HG02763 (cell line): ENCODE data around the gene ALG14.
"Not testable (repeated sequence)": the region's sequence is repeated elsewhere in the genome, so short reads cannot be mapped to it uniquely, and the experiment has no call there.

Experiments
- ATAC-seq: cut with Tn5 transposase; IDR thresholded peaks from one replicate; pipeline ENCODE4 v1.9.1; 2021; ENCODE audit warnings: mild to moderate bottlenecking, moderate library complexity; ENCODE audit not compliant: unreplicated experiment

ALG14 gene, protein sequence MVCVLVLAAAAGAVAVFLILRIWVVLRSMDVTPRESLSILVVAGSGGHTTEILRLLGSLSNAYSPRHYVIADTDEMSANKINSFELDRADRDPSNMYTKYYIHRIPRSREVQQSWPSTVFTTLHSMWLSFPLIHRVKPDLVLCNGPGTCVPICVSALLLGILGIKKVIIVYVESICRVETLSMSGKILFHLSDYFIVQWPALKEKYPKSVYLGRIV

DNA sequence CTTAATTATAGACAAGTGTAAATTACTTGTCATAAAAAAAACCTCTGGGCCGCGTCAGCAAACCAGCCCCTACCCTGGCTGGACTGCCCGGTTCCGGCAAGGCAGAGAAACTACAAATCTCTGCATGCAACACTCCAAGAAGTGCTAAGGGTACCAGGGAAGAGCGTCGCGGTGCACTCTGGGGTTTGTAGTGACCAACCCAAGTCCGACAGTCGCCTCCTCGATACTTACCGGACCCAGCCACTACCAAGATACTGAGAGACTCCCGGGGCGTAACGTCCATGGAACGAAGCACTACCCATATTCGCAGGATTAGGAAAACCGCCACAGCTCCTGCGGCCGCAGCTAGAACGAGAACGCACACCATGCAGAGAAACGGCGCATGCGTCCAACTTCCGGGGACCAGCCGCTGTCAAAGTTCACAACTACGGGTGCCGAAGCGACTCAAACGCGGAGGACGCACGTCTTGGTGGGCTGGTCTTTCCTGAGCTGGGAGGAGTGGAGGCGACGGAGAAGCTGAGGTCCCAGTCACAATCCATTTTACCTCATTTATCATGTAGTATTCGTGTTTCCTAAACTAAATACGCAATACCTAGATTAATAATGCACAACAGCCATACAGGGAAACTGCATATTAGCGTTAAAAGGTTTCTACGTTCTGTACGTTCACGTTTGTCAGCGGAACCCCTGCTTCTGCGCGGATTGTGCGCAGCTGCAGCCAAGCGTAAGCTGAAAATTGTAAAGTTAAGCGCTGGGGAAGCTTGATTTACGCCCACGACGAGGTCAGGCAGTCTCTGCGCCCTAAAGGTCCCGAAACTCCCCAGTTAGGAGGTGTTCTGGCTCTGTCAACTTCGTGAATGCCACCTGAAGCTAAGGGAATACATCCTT, at the start of gene ALG14:
TSS of gene ALG14 (minus strand) at position 420 of the 888 bp plus-strand sequence. CDS start at position 367, 53 bp downstream.
- ATAC-seq, result peak; percentile 98

DNA sequence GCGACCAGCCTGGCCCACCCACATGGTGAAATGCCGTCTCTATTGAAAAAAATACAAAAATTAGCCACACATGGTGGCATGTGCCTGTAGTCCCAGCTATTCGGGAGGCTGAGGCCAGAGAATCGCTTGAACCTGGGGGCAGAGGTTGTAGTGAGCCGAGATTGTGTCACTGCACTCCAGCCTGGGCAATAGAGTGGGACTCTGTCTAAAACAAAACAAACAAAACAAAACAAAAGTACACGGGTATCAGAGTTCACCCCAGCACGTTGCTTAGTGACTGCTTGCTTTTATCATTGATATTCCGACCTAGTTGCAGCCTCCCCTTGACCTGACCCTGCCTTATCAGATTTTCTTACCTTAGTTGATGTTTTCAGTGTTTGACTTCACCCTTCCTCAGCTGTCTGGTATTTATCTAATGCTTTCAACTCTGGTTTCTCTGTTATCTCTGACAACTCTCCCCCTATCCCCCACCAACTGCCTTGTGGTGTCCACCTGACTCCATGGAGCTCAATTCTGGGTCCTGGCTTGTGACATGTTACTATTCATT, 49.5 kb upstream of the ALG14 start:
- ATAC-seq, result no peak

DNA sequence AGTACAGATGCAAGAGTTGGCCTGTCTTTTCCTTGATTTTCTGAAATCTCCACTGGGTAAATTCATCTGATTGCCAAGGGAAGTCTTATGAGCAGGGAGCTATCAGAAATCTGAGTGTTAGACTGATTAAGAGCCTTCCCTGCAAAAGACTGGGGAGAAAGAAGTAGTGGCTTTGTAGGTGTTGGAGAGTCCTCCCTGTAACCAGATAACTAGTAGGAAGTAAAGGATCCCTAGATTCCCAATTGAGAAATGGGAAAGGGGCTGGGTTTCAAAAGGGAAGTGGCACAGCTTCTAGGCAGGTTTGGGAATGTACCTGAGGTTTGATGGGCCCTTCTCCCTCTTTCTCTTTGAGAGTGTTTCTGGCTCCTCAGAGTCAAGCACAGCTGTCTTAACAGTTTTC, 46.5 kb upstream of the ALG14 start:
- no peak for ATAC-seq

DNA sequence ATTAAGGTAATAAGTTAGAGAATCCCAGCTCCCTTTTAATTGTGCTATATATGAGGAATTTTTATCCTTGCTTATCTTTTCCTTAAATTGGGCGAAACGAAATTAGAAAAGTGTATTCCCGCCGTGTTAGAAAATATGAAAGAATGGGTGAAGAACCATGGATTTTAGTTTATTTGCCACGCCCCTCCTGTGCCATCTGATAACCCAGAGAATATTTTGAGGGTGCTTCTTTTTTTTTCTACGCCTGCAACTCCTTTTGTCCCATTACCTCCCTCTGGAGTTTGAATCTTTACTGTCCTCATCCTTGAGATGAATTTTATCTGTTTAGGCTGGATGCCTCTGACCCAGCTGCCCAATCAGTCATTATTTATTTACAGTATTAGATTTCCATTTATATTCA, 46.0 kb upstream of the ALG14 start:
- ATAC-seq, result no peak

DNA sequence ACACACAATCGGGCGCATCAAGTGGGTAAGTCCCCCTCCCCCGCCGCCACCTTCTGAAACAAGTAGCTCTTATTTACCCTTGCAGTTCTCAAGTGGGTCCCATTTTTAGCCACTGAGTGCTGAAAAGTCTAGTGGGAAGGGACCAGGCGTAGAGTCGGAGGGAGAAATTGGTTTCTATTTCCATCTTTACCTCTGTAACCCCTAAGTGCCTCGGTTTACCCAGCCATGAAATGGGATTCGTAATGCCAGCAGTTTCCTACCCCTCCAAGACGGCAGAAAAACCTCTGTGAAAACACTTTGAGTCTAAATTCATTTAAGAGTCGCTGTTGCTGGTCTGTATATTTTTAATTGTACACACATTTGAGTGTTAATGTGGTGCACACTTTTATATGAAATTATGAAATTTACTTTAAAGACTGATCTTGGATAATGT, 45.3 kb upstream of the ALG14 start:
- no peak for ATAC-seq

DNA sequence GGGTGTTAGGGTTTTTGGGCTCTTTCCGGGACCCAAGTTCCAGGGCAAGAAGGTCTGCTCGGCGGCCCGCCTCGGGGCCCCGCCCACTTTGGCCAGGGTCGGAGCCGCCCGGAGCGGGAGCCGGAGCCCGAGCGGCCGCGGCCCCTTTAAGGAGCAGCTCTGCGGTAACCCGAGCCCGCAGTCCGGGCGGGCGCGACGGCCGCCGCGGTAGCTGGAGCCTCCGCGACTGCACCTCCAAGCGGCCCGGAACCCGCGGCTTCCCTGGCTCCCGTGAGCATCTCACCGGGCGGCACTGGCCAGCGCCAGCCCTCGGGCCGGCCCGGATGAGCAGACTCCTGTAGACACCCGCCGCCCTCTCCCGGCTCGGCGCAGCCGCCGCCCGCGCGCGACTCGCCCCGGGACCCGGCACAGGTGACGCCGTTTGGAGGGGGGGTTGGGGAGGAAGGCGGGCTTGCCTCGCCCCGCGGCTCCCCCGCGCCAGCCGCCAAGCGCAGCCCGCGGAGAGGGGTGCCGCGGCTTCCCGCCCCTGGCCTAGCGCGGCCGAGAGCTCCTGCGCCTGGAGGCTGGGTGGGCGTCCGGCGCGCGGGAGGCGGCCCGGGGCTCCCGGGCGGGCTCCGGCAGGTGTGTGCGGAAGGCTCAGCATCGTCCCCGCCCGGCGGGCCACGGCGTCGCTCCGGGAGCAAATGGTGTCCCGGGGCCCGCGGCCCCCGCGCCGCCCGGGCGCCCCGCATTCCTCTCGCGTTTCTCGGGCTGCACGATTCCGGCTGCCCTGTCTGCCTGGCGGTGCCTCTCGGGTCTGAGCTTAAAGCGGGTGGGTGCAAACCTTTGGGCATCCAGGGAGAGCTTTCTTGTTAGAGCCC, 44.7 kb upstream of the ALG14 start, which contains the start of gene TLCD4:
TSS of gene TLCD4 (plus strand) at position 149 of the 860 bp plus-strand sequence. CDS start 26,547 bp downstream, outside the sequence.
- peak; percentile 50 for ATAC-seq

DNA sequence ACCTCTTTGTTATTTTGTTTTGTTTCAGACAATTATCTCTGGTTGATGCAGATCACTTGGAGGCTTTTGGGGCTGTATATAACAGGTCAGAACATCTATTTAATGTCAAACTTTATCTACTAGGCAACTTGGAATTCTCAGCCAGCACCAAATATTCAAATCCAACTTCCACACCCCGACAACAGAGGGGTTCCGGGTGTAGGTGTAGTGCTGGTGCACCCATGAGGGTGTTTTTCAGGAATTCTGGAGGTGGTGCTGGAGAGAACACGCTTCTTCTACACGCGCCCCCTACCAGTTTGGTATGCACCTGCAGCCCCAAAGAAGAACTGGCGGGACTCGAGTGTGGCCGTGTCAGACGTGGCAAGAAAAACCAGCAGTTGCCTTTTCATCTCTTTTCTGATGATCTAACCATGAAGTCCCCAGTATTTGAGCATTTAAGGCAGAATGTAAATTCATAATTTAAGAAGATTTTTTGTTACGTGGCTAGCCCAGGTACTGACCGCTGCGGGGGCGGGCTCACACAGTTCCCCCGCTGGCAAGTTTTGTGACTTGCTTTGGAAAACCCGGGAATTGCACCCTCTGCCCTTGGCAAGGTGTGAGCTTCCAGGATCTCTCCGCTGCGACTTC, 43.9 kb upstream of the ALG14 start:
- peak; percentile 55 for ATAC-seq

DNA sequence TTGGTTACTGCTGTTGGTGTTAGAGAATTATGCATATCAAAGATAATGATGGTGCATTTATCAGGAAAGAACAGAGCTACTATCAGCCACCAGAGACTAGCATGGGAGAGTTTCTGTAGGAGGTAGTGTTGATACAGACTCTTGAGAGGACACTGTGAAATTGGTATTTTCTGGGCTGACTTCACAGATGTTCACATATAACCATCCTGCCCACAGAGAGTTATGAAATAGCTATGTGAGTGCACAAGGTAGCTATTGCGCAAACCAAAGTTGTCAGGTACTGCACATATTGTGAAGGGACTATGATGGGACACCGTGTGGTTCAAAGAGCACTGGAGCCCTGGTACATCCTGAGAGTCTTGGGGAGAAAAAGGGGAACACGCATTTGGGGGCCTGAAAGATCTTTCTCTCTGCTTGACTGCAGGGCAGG, 43.0 kb upstream of the ALG14 start:
- no peak for ATAC-seq

DNA sequence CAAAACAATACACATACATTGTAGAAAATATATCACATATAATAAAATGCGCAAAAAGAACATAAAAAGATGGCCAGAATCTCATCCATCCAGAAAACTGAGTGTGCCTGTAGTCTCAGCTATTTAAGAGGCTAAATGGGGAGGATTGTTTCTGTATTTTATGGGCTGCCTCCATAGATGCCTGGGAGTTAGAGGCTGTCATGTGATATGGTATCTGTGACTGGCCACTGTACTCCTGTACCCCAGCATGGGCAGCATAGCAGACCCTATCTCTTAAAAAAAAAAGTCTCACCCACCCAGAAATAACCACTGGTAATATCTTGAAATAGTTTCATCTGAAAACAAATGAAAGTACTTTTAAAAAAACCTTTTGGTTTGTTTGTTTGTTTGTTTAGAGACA, 40.9 kb upstream of the ALG14 start:
- ATAC-seq, result no peak

DNA sequence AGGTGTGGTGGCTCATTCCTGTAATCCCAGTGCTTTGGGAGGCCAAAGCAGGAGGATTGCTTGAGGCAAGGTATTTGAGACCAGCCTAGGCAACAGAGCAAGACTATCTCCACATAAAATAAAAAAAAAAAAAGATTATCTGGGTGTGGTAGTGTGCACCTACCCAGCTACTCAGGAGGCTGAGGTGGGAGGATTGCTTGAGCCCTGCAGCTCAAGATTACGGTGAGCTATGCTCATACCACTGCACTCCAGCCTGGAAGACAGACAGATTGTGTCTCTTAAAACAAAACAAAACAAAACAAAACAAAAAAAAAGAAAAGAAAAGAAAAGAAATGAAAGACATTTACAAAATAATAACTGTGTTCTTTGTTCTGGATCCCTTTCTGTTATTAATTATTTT, 38.3 kb upstream of the ALG14 start:
- no peak for ATAC-seq

DNA sequence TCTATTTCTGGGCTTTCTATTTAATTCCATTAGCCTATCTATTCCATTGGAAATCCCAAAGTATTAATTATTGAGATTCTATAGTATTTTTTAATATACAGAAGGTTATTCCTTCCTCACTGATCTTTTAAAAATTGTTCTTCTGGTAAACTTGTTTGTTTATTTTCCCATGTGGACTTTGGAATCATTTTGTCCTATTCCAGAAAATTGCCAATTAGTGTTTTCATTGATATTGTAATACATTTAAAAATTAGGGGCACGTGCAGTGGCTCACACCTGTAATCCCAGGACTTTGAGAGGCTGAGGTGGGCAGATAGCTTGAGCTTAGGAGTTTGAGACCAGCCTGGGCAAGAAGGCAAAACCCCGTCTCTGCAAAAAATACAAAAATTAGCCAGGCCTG, 36.0 kb upstream of the ALG14 start:
- ATAC-seq, result no peak

DNA sequence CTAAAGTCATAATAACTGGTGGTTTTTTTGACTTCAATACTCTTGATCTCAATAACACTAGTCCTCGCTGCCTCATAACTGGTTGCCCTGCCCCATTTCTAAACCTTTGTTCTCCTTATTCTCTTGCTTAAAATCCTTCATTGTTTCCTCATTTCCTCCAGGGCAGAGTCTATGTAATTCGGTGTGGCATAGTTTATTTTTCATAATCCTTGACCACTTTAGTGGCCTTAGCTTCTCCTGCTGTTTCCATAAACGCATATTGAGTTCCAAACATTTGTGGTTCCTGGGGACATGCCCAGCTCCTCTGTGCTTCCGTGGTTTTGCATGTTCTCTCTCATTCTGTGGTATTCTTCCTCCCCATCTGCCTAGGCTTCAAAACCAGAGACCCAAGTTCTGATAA, 25.4 kb upstream of the ALG14 start:
- ATAC-seq, result no peak

DNA sequence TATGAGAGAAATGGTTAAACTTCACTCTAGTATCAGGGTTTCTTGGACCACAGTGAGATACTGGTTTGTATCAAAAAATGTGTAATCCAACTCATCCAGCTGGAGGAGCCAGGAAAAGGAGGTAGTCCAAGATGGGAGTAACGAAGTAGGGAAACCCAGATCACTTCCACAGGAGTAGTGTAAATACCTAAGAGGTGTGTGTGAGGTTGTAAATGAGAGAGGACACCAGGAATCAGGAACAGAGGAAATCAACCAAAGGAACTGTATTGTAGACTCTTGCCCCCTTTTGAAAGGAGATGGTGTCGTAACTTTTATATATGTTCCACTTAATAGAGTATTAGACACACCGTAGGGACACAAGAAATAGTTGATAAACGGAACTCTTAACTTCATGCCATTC, 24.7 kb upstream of the ALG14 start:
- no peak for ATAC-seq

DNA sequence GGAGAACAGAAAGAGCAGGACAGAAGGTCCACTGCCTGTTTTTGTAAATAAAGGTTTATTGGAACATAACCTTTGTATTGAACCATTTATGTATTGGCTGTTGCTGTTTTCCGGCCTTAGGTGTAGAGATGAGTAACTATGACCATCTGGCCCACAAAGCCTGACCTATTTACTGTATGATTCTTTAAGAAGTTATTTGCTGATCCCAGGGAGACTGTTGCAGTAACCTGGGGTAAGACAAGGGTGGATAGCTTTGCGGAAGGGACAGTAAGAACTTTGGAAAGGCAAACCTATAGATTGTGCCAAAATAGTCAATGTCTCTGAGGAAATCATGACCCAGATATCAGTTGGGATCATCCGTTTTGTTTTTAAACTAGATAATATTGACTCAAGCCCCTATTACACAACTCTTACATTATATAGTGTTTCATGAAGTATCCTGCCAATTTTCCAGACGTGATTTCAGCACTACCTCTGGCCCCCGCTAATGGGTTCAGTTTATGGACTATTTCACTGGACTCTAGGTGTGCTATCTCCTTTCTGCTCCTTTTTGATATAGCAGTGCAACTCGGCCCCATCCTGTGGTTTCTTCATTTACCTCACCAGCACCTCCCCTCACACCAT, 23.6 kb upstream of the ALG14 start:
- ATAC-seq, result peak; percentile 20

DNA sequence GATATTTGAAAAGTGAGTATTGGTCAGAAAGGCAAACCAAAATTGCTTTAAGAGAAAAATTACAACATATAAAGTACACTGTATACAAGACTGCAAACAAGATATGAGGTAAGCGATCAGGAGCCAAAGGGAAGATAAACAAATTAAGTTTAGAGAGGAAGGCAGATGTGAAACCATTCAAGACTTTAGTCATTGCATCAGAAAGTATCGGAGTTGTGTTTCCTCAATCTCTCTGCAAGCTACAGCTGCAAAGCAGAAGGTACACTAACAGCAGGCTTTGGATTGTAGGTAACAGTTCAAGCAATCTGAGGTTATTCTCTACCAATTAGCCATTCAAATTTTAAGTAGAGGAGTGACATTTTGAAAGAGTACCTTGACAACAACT, 23.1 kb upstream of the ALG14 start:
- ATAC-seq, result peak; percentile 88

DNA sequence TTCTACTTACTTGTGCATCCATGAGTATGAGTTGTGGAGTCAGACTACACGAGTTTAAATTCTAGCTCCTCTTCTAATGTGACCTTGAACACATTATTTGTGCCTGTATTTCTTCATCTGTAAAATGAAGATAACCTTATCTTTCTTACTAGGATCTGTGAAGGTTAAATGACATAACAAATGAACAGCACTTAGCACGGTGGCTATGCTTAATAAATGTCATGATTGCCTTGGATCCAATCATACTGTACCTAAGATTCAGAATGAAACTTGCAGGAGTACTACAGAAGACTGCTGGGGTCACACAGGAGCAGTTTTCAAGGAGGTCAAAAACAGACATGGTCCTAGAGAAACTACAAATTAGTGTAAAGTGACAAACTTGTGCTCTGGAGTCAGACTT, 22.2 kb upstream of the ALG14 start:
- no peak for ATAC-seq

DNA sequence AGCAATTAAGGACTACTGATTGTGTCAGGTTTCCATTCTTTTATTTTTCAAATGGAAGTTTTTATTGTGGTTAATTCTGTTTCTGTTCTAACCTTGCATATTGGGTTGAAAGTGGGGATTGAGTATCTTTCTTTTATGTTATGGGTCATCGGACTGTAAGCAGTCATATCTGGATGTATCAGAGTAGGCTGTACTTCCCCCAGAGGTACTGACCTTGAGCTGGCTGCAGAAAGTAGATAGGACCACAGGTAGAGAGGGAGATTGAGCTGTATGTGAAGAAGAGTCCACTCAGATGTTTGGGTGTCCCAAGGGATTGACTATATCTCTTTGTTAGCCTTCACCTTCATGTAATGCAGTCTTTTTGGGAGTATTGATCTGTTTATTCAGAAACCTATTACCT, 20.5 kb upstream of the ALG14 start:
- no peak for ATAC-seq

DNA sequence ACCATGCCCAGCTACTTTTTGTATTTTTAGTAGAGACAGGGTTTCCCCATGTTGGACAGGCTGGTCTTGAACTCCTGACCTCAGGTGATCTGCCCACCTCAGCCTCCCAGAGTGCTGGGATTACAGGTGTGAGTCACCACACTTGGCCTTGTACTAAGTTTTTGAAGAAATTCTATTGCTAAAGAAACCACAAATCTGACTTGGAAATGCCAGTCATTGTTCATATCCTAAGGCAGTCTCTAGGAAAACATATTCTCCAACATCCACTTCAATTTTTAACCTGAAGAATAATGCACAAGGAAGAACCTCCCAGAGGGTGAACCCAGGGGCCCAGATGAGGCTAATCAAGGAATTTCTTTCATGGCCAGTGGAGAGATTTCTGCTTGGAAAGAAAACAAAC, 20.1 kb upstream of the ALG14 start:
- ATAC-seq, result not testable (repeated sequence)

DNA sequence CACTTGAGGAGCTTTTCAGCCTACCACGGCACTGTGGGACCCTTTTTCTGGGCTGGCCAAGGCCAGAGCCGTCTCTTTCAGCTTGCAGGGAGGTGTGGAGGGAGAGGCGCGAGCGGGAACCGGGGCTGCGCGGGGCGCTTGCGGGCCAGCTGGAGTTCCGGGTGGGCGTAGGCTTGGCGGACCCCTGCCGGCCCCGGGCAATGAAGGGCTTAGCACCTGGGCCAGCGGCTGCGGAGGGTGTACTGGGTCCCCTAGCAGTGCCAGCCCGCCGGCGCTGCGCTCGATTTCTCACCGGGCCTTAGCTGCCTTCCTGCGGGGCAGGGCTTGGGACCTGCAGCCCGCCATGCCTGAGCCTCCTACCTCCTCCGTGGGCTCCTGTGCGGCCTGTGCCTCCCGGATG, 18.5 kb upstream of the ALG14 start:
- not testable (repeated sequence) for ATAC-seq

DNA sequence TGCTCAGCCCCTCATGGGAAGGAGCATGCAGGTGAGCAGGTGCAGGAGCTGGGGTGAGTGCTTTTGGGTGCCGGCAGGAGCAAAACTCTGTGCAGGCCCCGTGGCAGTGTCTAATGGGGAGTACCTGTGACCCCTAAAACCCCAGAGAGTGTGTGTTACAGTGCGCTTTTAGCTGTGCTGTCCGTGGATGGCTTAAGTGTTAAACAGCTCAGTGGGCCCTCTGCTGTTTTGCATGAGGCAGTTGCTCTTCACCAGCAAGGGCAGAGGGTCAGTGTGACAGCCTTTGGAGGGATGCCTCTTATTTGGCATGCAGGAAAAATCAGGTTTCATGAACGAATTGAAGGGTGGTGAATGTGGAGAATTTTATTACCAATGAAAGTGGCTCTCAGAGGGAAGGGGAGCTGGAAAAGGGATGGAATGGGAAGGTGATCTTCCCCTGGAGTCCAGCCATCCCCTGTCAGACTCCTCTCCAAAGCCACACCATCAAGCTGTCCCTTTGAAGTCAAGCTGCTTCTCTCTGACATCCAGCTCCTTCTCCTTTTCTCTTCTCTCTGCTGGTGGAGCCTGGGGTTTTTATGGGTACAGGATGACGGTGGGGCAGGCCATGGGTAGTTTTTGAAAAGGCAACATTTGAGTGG, 17.0 kb upstream of the ALG14 start:
- ATAC-seq, result no peak
